Endothelial cell (in vitro differentiated cells): Measurements from ENCODE around the gene FGF11. TPM values are rescaled to one million over a fixed set of nuclear protein-coding genes. Genes with fewer than 3 reads are reported as not detected.

Experiments
- DNase-seq: peaks from one replicate; pipeline ENCODE4 v3.0.0; 2021; ENCODE audit warnings: low spot score
- H3K27ac Mint-ChIP-seq: one replicate; pipeline ENCODE4 v1.8.0; 2021; ENCODE audit warnings: mixed read lengths, inconsistent platforms; ENCODE audit not compliant: unreplicated experiment
- H3K27me3 Mint-ChIP-seq: one replicate; pipeline ENCODE4 v1.8.0; 2021; ENCODE audit warnings: mild to moderate bottlenecking, moderate library complexity, mixed read lengths, inconsistent platforms; ENCODE audit not compliant: unreplicated experiment
- H3K36me3 Mint-ChIP-seq: one replicate; pipeline ENCODE4 v1.8.0; 2021; ENCODE audit warnings: mild to moderate bottlenecking, low read depth, mixed read lengths, inconsistent platforms; ENCODE audit not compliant: unreplicated experiment
- H3K4me1 Mint-ChIP-seq: one replicate; pipeline ENCODE4 v1.8.0; 2021; ENCODE audit warnings: mild to moderate bottlenecking, mixed read lengths, inconsistent platforms; ENCODE audit not compliant: unreplicated experiment
- H3K4me3 Mint-ChIP-seq: one replicate; pipeline ENCODE4 v1.8.0; 2021; ENCODE audit warnings: mild to moderate bottlenecking, mixed read lengths, inconsistent platforms; ENCODE audit not compliant: unreplicated experiment
- H3K9me3 Mint-ChIP-seq: one replicate; pipeline ENCODE4 v1.8.0; 2021; ENCODE audit warnings: mixed read lengths, inconsistent platforms; ENCODE audit not compliant: unreplicated experiment
- CTCF ChIP-seq: fragments of 200-600 bp; sonication (generic); IDR thresholded peaks from one replicate; pipeline ENCODE4 v1.5.0; 2021; ENCODE audit warnings: antibody characterized with exemption; ENCODE audit not compliant: unreplicated experiment
- total RNA-seq: library from RNA; stranded (reverse); fragmentation: NEBNext Ultra II Directional; extraction: Animal tissue kit (Norgen Biotek cat#: 25700); gene quantifications from one replicate; pipeline ENCODE4 v1.2.1, GENCODE V29; 2021; ENCODE audit not compliant: unreplicated experiment

FGF11 gene
- total RNA-seq, 1 donor from 2014 or later = 19.7 TPM

GRCh38 chr17:7403043-7403726 lies 36.1 kb upstream of the FGF11 start:
- DNase-seq = peak; percentile 56
- TF ChIP-seq CTCF = no peak
- H3K27ac Mint-ChIP-seq = peak overlapping the region; percentile 78
- H3K27me3 Mint-ChIP-seq = peaks cover 5% of the 10 kb centered on the region
- H3K36me3 Mint-ChIP-seq = no peaks in the 10 kb centered on the region
- no peaks in the 10 kb centered on the region for H3K9me3 Mint-ChIP-seq
- H3K4me3 Mint-ChIP-seq = peak overlapping the region; percentile 91
- H3K4me1 Mint-ChIP-seq = peaks cover 22% of the 10 kb centered on the region

GRCh38 chr17:7403727-7403976 lies 35.7 kb upstream of the FGF11 start:
- Mint-ChIP-seq H3K27me3 (peaks cover 5% of the 10 kb centered on the region), H3K4me1 (peaks cover 22% of the 10 kb centered on the region), H3K9me3 (no peaks in the 10 kb centered on the region), H3K36me3 (no peaks in the 10 kb centered on the region), H3K27ac (peak overlapping the region; percentile 80), H3K4me3 (peak overlapping the region; percentile 91)
- DNase-seq = no peak
- no peak for TF ChIP-seq CTCF

GRCh38 chr17:7403977-7404736 lies 35.2 kb upstream of the FGF11 start, which contains the start of gene TMEM256:
TMEM256 (minus strand) TSS chr17:7404097; CDS start chr17:7404084, 13 bp downstream.
- peak; percentile 96 for DNase-seq
- Mint-ChIP-seq H3K36me3 (peaks cover 3% of the 10 kb centered on the region), H3K27ac (peak within 1 kb of the TSS; percentile 80), H3K4me3 (peak within 1 kb of the TSS; percentile 92), H3K4me1 (peaks cover 24% of the 10 kb centered on the region), H3K9me3 (no peaks in the 10 kb centered on the region), H3K27me3 (peaks cover 6% of the 10 kb centered on the region)
- no peak for TF ChIP-seq CTCF

GRCh38 chr17:7404737-7405349 lies 34.5 kb upstream of the FGF11 start:
- Mint-ChIP-seq H3K27me3 (peaks cover 8% of the 10 kb centered on the region), H3K36me3 (peaks cover 10% of the 10 kb centered on the region), H3K4me3 (peak overlapping the region; percentile 92), H3K9me3 (no peaks in the 10 kb centered on the region), H3K4me1 (peaks cover 25% of the 10 kb centered on the region), H3K27ac (no peak overlapping the region)
- DNase-seq = peak; percentile 49
- no peak for TF ChIP-seq CTCF
